Body of pancreas (tissue), 4 donors: Measurements from ENCODE around the gene KRT38. TPM values are rescaled to one million over a fixed set of nuclear protein-coding genes. Genes with fewer than 3 reads are reported as not detected.
"Not testable (repeated sequence)": the region's sequence is repeated elsewhere in the genome, so short reads cannot be mapped to it uniquely, and the experiment has no call there.

Source experiments
- ATAC-seq: fragments of 150-250 bp; one replicate; pipeline ENCODE4 v1.9.1; 2016
- DNase-seq, 4 donors: peaks; one replicate each; pipeline ENCODE4 v3.0.0-alpha.2; 2019
- H3K27ac ChIP-seq, 4 donors: fragments of 200-600 bp; sonication (generic); 1 replicate in 3 of 4; 2 replicates in 1 of 4; pipeline versions ENCODE4 v1.5.1 to v1.6.1; 2016 to 2019; ENCODE audit warnings: mild to moderate bottlenecking in 1 of 4, mixed read lengths in 1 of 4, moderate library complexity in 1 of 4
- H3K27me3 ChIP-seq, 2 donors: fragments of 200-600 bp; sonication (generic); one replicate each; pipeline ENCODE4 v1.6.0; 2016; ENCODE audit warnings: mild to moderate bottlenecking in 1 of 2
- H3K36me3 ChIP-seq, 2 donors: fragments of 200-600 bp; sonication (generic); replicated peaks in 1 of 2; 2 replicates each; pipeline ENCODE4 v1.5.1; 2016; ENCODE audit warnings: low read depth in 2 of 2; ENCODE audit not compliant: insufficient read depth in 1 of 2
- H3K4me1 ChIP-seq: fragments of 200-600 bp; sonication (generic); one replicate; pipeline ENCODE4 v1.6.0; 2016
- H3K4me3 ChIP-seq, 2 donors: fragments of 200-600 bp; sonication (generic); 1 replicate in 1 of 2; 2 replicates in 1 of 2; pipeline ENCODE4 v1.5.1; 2016 to 2019
- H3K9me3 ChIP-seq, 3 donors: fragments of 200-600 bp; sonication (generic); 1 replicate in 2 of 3; 2 replicates in 1 of 3; pipeline ENCODE4 v1.5.1; 2016
- POLR2A ChIP-seq, 3 donors: fragments of 450-650 bp; IDR thresholded peaks; one replicate each; pipeline ENCODE4 v1.6.1; 2016; ENCODE audit warnings: antibody characterized with exemption in 3 of 3, mild to moderate bottlenecking in 2 of 3
- WGBS, 2 donors: methylation state at CpG; one replicate each; pipeline ENCODE4 v1.1.5; 2017; 5-methylcytosine and 5-hydroxymethylcytosine counted together
- intact Hi-C: fragments of 100-400 bp; cut with DNase I; formaldehyde crosslinking; loops from one replicate; pipeline ENCODE4 v1.15.1; 2023
- total RNA-seq, 2 donors: library from RNA; depleted of rRNA; stranded (reverse); fragments of >200 nt; gene quantifications; one replicate each; pipeline ENCODE4 v1.1.0, GENCODE V29; 2016
- TF ChIP-seq, protein P1 (sequence below), 7 experiments: fragments of 450-650 bp in 4 of 7; fragments of 200-600 bp in 3 of 7; sonication (generic) in 3 of 7; IDR thresholded peaks; one replicate each; pipeline ENCODE4 v1.5.1; 2016 to 2019; ENCODE audit warnings: antibody characterized with exemption in 7 of 7

KRT38 gene
- total RNA-seq, 2 donors from 2014 or later = not detected

DNA sequence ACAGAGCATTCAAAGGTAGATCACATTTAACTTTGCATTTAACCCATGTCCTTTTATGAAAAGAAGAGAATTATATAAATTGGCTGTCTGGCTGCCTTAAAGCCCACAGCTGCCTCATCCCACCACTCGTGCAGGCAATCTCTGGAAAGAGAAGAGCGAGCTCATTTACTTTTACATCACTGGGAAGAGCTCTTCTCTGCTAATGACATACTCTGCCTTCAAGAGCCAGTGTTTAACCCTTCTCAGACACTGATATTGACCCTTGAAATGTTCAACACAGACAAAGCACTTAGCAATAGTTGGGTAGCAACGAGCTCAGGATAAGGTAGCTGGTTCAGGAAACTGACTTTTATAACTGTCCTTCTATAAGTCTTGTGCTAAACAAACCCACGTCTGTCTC is 6.8 kb downstream of the KRT38 start:
- WGBS, 2 donors = 28 to 42% methylated on average over 4 of the region's 4 CpGs
- intact Hi-C loops = no loop called here
- no peak overlapping the region for H3K4me3 ChIP-seq
- no peaks in the 10 kb centered on the region for H3K9me3 ChIP-seq
- no peaks in the 10 kb centered on the region for H3K27me3 ChIP-seq
- H3K4me1 ChIP-seq = no peaks in the 10 kb centered on the region
- DNase-seq (no peak), ATAC-seq (no peak)
- no peak overlapping the region for H3K27ac ChIP-seq
- H3K36me3 ChIP-seq = no peaks in the 10 kb centered on the region
- TF ChIP-seq POLR2A (IDR thresholded peaks at IDR 0.05) = no peak
- TF ChIP-seq, protein P1, sequence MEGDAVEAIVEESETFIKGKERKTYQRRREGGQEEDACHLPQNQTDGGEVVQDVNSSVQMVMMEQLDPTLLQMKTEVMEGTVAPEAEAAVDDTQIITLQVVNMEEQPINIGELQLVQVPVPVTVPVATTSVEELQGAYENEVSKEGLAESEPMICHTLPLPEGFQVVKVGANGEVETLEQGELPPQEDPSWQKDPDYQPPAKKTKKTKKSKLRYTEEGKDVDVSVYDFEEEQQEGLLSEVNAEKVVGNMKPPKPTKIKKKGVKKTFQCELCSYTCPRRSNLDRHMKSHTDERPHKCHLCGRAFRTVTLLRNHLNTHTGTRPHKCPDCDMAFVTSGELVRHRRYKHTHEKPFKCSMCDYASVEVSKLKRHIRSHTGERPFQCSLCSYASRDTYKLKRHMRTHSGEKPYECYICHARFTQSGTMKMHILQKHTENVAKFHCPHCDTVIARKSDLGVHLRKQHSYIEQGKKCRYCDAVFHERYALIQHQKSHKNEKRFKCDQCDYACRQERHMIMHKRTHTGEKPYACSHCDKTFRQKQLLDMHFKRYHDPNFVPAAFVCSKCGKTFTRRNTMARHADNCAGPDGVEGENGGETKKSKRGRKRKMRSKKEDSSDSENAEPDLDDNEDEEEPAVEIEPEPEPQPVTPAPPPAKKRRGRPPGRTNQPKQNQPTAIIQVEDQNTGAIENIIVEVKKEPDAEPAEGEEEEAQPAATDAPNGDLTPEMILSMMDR (IDR thresholded peaks at IDR 0.05) = no peak

GRCh38 chr17:41433586-41433985 is 7.2 kb downstream of the KRT38 start:
- Histone ChIP-seq H3K4me1 (no peaks in the 10 kb centered on the region), H3K4me3 (no peak overlapping the region), H3K27ac (no peak overlapping the region), H3K36me3 (no peaks in the 10 kb centered on the region), H3K9me3 (no peaks in the 10 kb centered on the region), H3K27me3 (no peaks in the 10 kb centered on the region)
- TF ChIP-seq, protein P1 (IDR thresholded peaks at IDR 0.05) = no peak
- TF ChIP-seq POLR2A (IDR thresholded peaks at IDR 0.05) = no peak
- ATAC-seq = no peak
- WGBS, 2 donors = 41 to 45% methylated on average over 4 of the region's 4 CpGs
- intact Hi-C loops = no loop called here
- no peak for DNase-seq

GRCh38 chr17:41430376-41430775 is 10.4 kb downstream of the KRT38 start:
- ATAC-seq, intact Hi-C loops: not testable (repeated sequence)
- 57 to 64% methylated on average over 9 of the region's 9 CpGs for WGBS, 2 donors

DNA sequence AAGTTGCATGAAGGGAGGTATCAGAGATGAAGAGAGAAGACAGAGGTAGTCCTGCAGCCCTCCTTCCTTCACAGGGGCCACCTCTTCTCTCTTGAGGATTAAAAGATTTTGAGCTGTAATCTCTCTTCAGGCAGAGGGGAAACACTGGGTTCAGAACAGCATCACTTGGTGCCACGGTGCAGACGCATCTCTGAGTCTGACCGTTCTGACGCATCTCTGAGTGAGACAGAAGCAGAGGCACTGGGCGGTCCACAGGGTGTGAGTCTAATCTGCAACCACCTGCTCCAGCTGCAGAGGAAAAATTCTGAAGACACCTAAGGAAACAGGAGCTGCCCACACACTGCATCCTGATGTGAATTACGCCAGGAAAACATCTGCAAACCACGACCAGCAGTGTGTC is 11.1 kb downstream of the KRT38 start:
- Histone ChIP-seq H3K9me3 (no peaks in the 10 kb centered on the region), H3K4me3 (no peak overlapping the region), H3K4me1 (no peaks in the 10 kb centered on the region), H3K36me3 (no peaks in the 10 kb centered on the region), H3K27ac (no peak overlapping the region), H3K27me3 (no peaks in the 10 kb centered on the region)
- intact Hi-C loops = no loop called here
- TF ChIP-seq POLR2A (IDR thresholded peaks at IDR 0.05) = no peak
- TF ChIP-seq, protein P1 (IDR thresholded peaks at IDR 0.05) = no peak
- ATAC-seq (no peak), DNase-seq (no peak)
- WGBS, 2 donors = 60 to 64% methylated on average over 7 of the region's 7 CpGs

More at GRCh38 chr17:41430376-41430775, 10.4 kb downstream of the KRT38 start:
- H3K36me3 ChIP-seq, H3K4me3 ChIP-seq, H3K27ac ChIP-seq, DNase-seq, H3K9me3 ChIP-seq, H3K4me1 ChIP-seq, H3K27me3 ChIP-seq: not testable (repeated sequence)

DNA sequence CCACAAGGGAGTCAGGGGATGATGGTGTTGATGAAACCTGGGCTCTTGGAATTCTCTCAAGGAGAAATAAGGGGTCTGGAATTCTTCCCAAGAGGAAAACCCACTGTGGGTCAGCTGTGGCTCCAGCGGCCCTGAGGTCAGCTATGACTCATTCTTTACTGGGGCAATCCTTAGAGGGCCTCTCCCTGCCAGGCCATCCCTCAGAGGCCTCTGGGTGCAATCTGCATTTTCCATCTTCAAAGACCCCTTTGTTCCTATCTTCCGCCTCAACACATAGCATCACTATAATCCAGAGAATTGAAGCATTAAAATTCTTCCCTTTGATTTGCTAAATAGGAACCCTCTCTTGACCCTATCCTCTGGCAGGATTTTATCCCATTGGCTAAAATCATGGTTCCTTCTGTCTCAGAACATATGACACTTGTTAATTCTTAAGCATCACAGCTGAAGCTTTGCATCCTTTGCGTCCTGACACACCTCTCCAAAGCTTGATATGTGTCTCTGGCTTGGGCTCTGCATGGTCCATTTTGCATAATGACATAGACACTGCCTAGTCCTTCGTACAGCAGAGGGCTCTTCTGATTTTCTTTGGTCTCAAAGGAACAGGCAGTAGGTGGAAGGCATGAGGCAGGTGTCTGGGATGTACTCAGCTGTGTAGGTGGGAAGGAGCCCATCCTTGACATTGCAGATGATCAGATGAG is 12.0 kb downstream of the KRT38 start:
- intact Hi-C loops = no loop called here
- TF ChIP-seq, protein P1 (IDR thresholded peaks at IDR 0.05) = no peak
- TF ChIP-seq POLR2A (IDR thresholded peaks at IDR 0.05) = no peak
- Histone ChIP-seq H3K27me3 (no peaks in the 10 kb centered on the region), H3K4me3 (no peak overlapping the region), H3K36me3 (no peaks in the 10 kb centered on the region), H3K9me3 (no peaks in the 10 kb centered on the region), H3K27ac (no peak overlapping the region), H3K4me1 (no peaks in the 10 kb centered on the region)
- DNase-seq (no peak), ATAC-seq (no peak)
- 53 to 59% methylated on average over 4 of the region's 4 CpGs for WGBS, 2 donors
